Stimulated activated CD8-positive, alpha-beta memory T cell treated with anti-CD3 and anti-CD28 coated beads, Interleukin-12 subunit alpha, Interleukin-12 subunit beta, amount 100 ng/mL, for 24 hours (primary cell): ENCODE results near the gene STK39.
A peak's percentile ranks its signal among the peaks of the same experiment; 100 is the strongest.
"Not testable (repeated sequence)": the region's sequence is repeated elsewhere in the genome, so short reads cannot be mapped to it uniquely, and the experiment has no call there.

ENCODE experiments used
- DNase-seq: peaks from one replicate; pipeline ENCODE4 v3.0.0-alpha.2; 2020; ENCODE audit errors: extremely low read depth

STK39 gene

GRCh38 chr2:168247341-168248261 lies at the start of gene STK39:
TSS of gene STK39 (minus strand) at chr2:168247595. CDS start at chr2:168247435, 160 bp downstream.
- peak; percentile 46 for DNase-seq

- no peak for DNase-seq
These were observed 47.7 kb upstream of the STK39 start for GRCh38 chr2:168295051-168295450.

- DNase-seq = no peak
These were observed 47.0 kb upstream of the STK39 start for GRCh38 chr2:168294409-168294808.

GRCh38 chr2:168293766-168294165 lies 46.4 kb upstream of the STK39 start:
- DNase-seq = no peak

- DNase-seq = no peak
These were observed 43.0 kb upstream of the STK39 start for GRCh38 chr2:168290391-168290790.

GRCh38 chr2:168289880-168290279 lies 42.5 kb upstream of the STK39 start:
- DNase-seq = no peak

- no peak for DNase-seq
These were observed 39.1 kb upstream of the STK39 start for GRCh38 chr2:168286535-168286934.

- no peak for DNase-seq
These were observed 31.1 kb upstream of the STK39 start for GRCh38 chr2:168278424-168278888.

GRCh38 chr2:168277276-168277675 lies 29.9 kb upstream of the STK39 start:
- no peak for DNase-seq

GRCh38 chr2:168272225-168272624 lies 24.8 kb upstream of the STK39 start:
- no peak for DNase-seq

- not testable (repeated sequence) for DNase-seq
These were observed 15.5 kb upstream of the STK39 start for GRCh38 chr2:168262926-168263325.

- DNase-seq = no peak
These were observed 9.1 kb upstream of the STK39 start for GRCh38 chr2:168256448-168256847.

GRCh38 chr2:168255866-168256265 lies 8.5 kb upstream of the STK39 start:
- no peak for DNase-seq

- no peak for DNase-seq
These were observed 7.7 kb upstream of the STK39 start for GRCh38 chr2:168255103-168255502.

- no peak for DNase-seq
These were observed 7.0 kb upstream of the STK39 start for GRCh38 chr2:168254158-168254935.

GRCh38 chr2:168253379-168253778 lies 6.0 kb upstream of the STK39 start:
- DNase-seq = no peak

- no peak for DNase-seq
These were observed 5.6 kb upstream of the STK39 start for GRCh38 chr2:168252976-168253375.

GRCh38 chr2:168246483-168247340 lies 683 bp downstream of the STK39 start:
- DNase-seq = peak; percentile 57

GRCh38 chr2:168246072-168246482 lies 1.3 kb downstream of the STK39 start:
- DNase-seq = no peak

GRCh38 chr2:168245074-168245825 lies 2.1 kb downstream of the STK39 start:
- no peak for DNase-seq

- no peak for DNase-seq
These were observed 3.1 kb downstream of the STK39 start for GRCh38 chr2:168244318-168244717.
